ENCODE data around the gene LPP.

DNA sequence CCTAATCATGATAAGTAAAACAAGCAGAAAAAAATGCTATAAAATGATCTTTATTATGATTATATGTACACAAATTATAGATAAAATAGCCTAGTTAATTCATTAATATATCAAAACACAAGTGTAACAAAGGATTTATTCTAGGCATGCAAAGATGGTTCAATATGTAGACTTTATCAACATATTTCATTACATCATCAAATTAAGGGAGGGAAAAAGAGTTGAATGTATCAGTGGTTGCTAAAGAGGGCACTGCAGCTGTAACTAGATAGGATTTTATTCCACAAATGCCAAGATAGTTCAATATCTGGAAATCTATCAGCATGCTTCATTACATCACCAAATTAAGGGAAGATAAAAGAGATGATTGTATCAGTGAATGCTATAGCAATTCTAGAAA, 248.3 kb downstream of the LPP start:
- TF ChIP-seq POLR2A (IDR thresholded peaks at IDR 0.05; ENCODE audit: low read depth, low read length) (no peak), POLR2AphosphoS5 (IDR thresholded peaks at IDR 0.05; ENCODE audit: low read depth, low read length) (no peak)
